CD4-positive, alpha-beta T cell treated with Interleukin-17A for 1 hour (primary cell): ENCODE results near the gene DYRK1A.

Experiments used
- DNase-seq: peaks from one replicate; pipeline ENCODE4 v3.0.0-alpha.2; 2020

The DYRK1A gene

DNA sequence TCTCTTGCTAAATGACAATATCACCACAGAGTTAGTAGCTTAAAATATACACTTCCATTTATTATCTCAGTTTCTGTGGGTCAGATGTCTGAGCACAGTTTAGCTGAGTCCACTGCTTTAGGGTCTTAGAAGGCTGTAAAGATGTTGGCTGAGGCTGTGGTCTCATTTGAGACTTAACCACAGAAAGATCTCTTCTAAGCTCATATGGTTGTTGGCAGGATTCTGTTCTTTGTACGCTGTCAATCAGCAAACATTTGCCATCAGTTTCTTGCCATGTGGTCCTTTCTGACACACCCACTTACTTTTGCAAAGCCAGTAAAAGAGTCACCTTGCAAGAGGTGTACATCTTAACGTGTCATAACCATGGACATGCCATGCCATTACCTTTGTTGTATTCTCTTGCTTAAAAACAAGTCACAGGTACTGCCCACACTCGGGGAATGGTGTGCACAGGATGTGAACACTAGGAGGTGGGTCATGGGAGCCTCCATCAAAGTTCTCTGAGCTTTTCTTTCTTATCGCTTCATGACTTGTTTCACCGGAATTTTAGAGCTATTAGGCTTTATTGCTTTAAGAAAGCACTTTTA is 18.7 kb downstream of the DYRK1A start:
- DNase-seq, result no peak

DNA sequence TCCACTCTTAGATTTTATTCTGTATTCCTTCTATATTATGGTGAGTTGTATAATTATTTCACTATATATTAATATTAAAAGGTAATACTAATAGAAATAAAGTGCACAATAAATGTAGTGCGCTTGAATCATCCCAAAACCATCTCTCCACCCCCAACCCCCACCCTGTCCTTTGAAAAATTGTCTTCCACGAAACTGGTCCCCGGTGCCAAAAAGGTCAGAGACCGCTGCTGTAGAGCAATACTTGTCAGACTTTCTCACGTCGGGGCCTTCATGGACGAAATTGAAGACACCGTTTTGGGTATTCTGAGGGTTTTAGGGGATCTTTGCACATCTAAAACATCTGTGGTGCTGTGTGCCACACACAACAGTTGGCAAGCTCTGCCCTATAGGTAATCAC is 19.6 kb downstream of the DYRK1A start:
- no peak for DNase-seq

GRCh38 chr21:37389456-37389855 is 22.9 kb downstream of the DYRK1A start:
- no peak for DNase-seq

GRCh38 chr21:37391666-37392065 is 25.1 kb downstream of the DYRK1A start:
- no peak for DNase-seq

GRCh38 chr21:37392441-37392840 is 25.9 kb downstream of the DYRK1A start:
- no peak for DNase-seq

DNA sequence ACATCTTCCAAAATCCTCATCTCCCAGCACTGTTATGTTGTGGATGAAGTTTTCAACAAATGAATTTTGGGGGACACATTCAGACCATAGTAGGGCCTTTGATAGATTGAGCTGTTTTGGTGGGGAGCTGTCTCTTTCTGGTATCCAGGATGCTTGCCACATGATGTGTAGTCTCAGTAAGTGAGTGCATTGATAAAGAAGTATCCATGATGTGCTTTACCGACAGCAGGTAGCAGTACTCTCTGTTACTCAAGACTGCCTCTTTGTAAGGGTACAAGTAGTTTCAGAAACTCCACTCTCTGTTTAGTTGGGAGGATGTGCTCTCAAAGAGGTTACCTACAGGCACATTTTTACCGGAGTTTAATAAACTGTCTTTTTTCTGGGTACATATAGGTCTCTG is 26.5 kb downstream of the DYRK1A start:
- DNase-seq, result no peak

DNA sequence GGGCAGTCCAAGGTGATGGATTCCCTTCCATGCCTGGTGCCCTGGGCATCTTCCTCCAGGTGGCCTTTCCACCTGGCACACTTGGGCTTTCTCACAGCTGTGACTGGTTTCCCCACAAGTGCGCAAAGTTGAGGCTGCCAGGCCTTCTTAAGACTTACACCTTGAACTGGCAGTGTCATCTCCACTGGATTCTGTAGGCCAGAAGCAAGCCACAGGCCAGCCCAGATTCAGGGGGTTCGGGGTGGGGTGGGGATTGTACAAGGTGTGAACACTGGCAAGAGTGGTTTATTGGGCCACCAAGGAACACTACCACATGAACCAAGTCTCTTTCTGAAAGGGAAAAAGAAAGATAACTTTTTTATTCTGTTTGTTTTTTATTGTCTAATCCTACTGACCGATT is 27.2 kb downstream of the DYRK1A start:
- no peak for DNase-seq

GRCh38 chr21:37395961-37396360 is 29.4 kb downstream of the DYRK1A start:
- DNase-seq, result no peak

DNA sequence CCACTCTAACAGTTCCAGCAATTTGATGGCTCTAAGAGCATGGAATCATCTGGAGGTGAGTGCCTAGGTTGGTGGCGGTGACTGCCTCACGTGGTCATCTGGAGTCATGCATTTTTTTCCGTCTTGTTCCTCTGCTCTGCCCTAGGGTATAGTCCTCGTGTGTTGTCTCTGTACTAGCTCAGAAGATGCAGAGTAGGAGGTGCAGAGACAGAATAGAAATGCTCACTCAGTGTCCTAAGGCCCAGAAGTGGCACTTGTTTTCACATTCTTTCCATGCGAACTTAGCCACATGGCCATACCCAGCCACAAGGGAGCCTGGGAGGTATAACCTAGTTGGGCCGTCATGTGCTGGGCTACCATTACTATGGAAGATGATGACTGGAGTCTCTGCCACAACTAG is 30.3 kb downstream of the DYRK1A start:
- no peak for DNase-seq

GRCh38 chr21:37398697-37399096 is 32.1 kb downstream of the DYRK1A start:
- peak; percentile 33 for DNase-seq

DNA sequence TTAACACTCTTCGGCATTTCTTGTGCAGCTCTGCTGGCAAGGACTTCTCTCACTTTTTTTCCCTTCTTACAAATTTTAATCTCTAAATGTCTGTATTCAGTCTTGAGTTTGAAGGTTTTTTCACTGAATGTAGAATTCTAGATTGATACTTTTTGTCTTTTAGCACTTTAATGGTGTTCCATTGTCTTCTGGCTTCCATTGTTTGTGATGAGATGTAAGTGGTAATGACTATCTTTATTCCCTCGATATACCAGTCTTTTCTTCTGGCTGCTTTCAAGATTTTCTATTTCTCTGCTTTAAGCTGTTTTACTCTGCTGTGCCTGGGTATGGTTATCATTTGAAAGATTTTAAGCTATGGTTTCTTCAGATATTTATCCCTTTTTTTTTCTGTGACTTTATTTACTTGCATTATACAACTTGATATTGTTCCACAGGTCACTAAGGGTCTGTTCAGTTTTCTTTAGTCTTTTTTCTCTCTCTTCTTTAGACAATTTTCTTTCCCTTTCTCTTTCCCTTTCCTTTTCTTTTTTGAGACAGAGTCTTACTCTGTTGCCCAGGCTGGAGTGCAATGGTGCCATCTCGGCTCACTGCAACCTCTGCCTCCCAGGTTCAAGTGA is 35.8 kb downstream of the DYRK1A start:
- DNase-seq, result no peak

DNA sequence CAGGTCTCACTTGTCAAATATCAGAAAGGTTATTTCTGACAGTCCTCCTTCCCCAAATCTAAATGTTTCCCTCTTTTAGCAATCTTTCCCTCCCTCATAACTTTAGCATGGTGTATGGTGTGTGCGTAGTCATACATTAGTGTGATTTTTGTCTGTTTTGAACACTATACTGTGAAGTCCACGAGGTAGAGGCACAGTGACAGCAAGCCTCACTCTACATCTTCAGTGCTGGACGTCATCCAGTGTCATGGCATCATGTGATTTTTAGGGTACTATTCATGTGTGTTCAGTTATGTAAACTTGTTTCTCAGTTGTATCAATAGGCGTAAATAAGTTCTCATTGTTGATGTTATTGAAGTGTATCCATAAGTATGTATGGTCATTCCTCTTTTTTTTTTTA is 39.1 kb downstream of the DYRK1A start:
- no peak for DNase-seq

DNA sequence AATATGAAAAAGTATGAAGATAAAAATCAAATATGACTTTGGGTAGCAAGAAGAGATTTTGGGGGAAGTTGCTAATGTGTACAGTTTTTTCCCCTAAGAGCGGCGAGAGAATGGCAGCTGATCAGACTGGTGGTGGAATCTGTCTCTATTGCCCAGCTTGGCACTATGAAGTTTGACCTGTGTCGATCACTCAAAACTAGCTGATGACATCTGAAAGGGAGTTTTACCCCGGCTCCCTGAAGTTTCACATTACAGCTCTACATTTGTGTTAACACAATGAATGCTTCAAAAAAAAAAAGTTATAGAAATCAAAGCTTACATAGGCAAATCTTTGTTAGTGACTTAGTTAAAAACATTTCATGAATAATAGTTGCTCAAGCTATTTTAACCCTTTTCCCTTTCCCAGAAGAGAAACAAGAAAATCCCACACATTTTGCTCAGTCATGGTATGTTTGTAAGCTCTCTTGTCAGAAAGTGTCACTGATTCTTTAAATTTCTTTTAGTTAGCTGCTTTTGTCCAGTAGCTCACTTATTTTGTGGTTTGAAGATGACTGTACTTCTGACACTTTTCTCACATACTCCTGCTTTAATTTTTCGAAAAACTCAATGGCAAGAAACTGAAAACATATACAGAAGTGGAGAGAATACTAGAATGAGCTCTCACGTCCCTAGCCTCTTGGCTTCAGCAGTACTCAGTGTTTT is 41.3 kb downstream of the DYRK1A start:
- no peak for DNase-seq

- no peak for DNase-seq
Measured at GRCh38 chr21:37408464-37409193, 42.1 kb downstream of the DYRK1A start.

DNA sequence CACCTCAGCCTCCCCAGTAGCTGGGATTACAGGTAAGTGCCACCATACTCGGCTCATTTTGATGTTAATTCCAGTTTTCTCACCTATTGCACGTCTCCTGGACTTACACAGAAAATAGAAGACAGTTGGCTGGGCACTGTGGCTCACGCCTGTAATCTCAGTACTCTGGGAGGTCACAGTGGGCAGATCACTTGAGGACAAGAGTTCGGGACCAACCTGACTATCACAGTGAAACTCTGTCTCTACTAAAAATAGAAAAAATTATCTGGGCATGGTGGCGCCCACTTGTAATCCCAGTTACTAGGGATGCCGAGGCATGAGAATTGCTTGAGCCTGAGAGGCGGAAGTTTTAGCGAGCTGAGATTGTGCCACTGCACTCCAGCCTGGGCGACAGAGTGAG is 44.1 kb downstream of the DYRK1A start:
- no peak for DNase-seq

DNA sequence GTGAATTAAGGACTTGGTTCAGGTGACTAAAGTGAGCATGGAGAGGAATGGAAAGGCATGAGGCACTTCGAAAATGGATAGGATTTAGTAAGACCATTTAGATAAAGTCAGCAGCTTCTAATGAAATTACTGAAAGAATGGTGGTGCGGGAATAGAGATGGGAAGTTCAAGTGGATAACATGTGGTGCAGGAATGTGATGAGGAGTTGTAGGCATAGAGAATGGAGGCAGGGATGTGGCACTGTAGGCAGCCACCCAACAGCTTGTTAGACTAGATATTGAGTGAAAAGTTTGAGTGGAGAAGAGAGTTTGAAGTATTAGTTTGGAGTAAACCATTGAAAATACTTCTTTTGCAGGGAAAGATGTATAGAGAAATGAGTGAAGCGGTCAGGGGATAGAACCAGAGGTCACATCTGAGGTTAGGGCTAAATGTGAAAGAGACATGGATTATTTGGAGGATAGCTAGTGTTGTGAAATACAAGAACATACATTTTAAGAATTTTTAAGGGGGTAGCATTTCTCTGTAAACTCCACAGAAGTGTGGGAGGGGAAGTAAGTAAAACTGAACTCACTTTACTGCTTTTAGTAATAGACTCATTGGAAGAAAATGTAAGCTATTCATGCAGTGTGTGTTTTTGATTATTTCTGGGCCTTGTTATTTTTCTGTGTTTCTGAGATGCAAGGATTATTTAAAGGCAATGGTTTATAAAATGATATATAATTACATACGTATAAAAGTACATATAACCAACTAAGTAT is 46.2 kb downstream of the DYRK1A start:
- DNase-seq, result no peak

DNA sequence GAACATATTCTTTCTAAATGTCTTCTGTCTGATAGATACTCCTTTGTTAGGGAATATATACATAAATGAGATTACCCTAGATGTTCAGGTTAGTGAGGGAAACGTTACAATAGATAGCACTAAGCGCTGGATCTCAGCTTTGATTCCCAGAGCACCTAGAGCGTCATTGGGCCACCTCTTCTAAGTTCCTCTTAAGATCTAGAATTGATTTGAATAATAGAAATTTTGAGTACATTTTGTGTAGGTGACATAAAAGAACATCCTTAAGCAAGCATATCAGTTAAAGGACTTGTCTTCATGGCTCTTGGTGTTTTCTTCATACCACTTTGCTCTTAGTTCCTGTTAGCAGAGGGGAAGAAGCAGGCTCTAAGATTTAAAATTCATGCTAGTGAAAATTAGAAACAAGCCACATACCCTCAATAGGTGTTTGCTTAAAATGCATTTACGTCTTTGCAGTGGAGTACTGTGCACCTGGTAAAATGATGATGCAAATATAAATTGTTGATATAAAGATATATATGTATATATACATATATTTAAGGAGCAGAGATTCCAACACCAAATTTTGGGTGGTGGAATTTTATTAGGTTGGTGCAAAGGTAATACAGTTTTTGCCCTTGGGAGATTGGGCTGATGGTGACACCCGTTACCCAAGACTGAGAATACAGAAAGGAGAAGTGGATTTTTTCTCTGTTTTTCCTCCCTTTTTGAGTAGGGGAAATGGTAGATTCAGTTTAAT is 47.1 kb downstream of the DYRK1A start:
- DNase-seq, result no peak

- no peak for DNase-seq
Measured at GRCh38 chr21:37414292-37415253, 48.0 kb downstream of the DYRK1A start.

- DNase-seq, result no peak
Measured at GRCh38 chr21:37415939-37416338, 49.4 kb downstream of the DYRK1A start.

DNA sequence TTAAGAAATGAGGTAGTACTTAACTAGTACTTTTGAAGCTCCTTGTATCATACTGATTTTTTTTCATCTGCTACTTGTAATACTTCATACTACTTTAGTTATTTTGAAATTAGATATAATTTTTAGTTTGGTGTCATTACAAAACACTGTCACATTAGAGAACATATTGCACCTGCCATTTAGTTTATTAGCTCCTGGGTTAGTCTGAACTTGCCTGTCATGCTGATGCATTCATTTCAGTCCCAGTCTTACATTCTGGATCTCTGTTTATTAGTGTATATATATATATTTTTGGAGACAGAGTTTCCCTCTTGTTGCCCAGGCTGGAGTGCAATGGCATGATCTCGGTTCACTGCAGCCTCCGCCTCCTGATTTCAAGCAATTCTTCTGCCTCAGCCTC is 50.3 kb downstream of the DYRK1A start:
- no peak for DNase-seq

DNA sequence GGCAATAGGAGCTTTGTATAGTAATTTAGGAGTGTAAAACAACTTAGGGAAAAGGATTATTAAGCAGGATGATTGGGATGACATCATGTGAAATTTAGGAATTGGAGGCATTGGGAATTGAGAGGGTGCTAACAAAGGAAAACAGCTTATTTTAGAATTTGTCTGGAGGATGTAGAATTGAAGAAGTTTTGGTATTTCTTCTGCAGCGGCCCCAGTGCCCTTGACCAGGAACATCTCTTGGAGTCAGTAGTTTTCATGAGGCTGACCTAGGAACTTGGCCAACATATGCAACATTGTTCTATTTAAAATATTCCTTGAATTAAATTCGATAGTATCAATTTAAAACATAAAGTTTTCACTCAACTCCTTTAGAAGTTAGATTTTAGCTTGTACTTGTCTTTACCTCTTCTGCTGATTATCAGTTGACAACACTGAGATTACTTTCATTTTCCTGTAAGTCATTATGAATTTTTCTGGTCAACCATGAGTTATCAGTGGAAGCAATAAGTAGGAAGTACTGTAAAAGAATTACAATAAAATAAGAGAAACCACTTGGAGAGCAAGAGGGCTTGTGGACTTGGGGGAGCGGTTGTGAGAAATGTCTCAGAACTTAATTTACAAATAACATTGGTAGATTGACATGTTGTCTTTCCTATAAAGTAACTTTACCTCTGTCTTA is 52.8 kb downstream of the DYRK1A start:
- no peak for DNase-seq
